Measurements from ENCODE around the gene TBX1.

TBX1 gene

DNA sequence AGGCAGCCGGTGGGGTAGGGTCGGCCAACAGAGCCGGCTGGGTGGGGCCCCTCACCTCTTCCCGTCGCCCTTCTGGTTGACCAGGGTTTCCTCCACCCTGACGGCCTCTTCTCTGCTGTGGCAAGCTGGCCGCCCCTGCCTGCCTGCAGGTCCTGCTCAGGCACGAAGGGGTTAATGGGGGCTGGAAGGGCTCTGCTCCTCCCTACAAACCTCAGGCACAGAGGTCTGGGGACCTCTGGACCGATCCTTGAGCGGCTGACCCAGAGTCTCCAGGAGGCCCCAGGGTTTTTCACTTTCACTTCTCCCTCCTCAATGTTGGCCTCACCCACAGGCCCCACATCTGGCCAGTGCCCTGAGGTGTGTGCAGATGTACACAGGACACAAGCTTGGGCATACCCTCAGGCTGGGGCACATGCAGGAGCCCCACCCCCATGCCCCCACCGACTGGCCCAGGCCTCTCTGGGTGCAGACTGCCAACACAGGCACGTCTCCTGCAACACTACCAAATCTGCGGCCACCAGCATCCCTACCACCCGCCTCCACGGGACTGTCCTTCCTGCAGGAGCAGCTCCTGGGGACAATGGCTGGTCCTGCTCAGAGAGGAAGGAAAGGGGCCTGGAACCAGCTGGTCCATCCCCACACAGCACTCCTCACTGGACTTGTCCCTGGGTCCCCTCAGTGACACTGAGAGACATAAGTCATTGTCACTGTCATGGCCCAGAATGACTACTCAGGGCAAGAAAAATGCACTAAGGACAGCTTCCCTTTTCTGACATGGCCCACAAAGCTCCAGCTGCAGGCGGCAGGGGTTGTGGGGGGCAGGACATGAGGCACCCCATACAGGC lies 3.2 kb upstream of the TBX1 start:
- Histone ChIP-seq H3K4me2 (peak overlapping the region; percentile 63; the same call in 1 of the 2 replicates), H3K9ac (no peak overlapping the region; the same call in 1 of the 2 replicates), H3K79me2 (ENCODE audit: insufficient read depth, low read depth) (no peaks in the 10 kb centered on the region), H3K27me3 (ENCODE audit: insufficient read depth, low read depth) (peaks cover 53% of the 10 kb centered on the region; the same call in 1 of the 2 replicates), H3K4me1 (ENCODE audit: low read depth, poor library complexity, severe bottlenecking) (peaks cover 8% of the 10 kb centered on the region), H4K20me1 (ENCODE audit: insufficient read depth) (no peaks in the 10 kb centered on the region), H3K4me3 (IDR thresholded peaks at IDR 0.05; ENCODE audit: insufficient read depth, low read depth, low read length) (no peak overlapping the region), H3K27ac (no peak overlapping the region), H2AFZ (ENCODE audit: low read depth) (peak overlapping the region; percentile 44; the same call in 1 of the 2 replicates), H3K36me3 (ENCODE audit: insufficient read depth) (no peaks in the 10 kb centered on the region)
- TF ChIP-seq, protein P1, sequence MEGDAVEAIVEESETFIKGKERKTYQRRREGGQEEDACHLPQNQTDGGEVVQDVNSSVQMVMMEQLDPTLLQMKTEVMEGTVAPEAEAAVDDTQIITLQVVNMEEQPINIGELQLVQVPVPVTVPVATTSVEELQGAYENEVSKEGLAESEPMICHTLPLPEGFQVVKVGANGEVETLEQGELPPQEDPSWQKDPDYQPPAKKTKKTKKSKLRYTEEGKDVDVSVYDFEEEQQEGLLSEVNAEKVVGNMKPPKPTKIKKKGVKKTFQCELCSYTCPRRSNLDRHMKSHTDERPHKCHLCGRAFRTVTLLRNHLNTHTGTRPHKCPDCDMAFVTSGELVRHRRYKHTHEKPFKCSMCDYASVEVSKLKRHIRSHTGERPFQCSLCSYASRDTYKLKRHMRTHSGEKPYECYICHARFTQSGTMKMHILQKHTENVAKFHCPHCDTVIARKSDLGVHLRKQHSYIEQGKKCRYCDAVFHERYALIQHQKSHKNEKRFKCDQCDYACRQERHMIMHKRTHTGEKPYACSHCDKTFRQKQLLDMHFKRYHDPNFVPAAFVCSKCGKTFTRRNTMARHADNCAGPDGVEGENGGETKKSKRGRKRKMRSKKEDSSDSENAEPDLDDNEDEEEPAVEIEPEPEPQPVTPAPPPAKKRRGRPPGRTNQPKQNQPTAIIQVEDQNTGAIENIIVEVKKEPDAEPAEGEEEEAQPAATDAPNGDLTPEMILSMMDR (conservative IDR thresholded peaks at IDR 0.05; ENCODE audit: low read depth, low read length): no peak

DNA sequence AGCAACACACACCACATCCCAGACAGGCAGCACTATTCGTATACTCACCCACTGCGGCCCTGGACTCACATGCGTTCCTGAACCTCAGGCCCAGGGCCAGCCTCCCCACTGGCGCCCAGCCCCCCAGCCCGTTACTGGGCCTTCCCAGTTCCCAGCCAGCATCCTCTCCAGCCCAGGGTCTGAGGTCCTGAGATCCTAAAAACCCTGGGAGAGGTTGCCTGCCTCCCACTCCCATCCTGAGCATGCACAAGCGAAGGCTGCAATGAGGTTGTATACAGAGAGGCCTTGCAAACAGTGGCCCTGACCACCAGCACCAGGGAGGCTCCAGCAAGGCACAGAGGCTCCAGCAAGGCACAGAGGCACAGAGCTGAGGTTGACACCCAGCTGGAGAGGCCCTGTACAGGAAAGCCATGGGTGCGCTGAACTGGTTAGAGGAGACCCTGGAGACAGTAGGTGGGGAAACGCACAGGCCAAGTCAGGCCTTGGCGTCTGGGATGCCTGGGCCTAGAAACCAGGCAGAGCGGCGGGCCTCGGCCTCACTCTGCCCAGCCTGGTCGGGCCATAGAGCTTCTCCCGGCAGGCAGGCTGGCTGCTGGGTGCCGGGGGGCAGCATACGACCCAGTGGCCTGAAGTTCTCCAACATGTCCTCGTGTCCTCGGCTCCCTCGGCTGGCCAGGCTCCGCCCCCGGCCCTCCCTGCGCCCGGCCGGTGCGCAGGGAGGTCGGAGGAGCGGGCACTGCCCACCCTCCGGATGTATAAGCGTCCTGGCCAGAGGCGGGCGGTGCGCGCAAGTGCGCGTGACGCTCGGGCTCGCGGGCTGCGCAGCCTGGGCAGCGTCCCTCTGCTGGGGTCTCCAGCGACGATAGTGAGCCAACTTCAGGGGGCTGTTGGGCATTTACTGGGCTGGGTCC lies 2.3 kb upstream of the TBX1 start:
- Histone ChIP-seq H3K36me3 (ENCODE audit: insufficient read depth) (no peaks in the 10 kb centered on the region), H3K4me1 (ENCODE audit: low read depth, poor library complexity, severe bottlenecking) (peaks cover 8% of the 10 kb centered on the region), H3K4me3 (IDR thresholded peaks at IDR 0.05; ENCODE audit: insufficient read depth, low read depth, low read length) (no peak overlapping the region), H3K9ac (no peak overlapping the region), H3K4me2 (no peak overlapping the region), H4K20me1 (ENCODE audit: insufficient read depth) (no peaks in the 10 kb centered on the region), H3K27ac (no peak overlapping the region), H2AFZ (ENCODE audit: low read depth) (no peak overlapping the region), H3K27me3 (ENCODE audit: insufficient read depth, low read depth) (peaks cover 47% of the 10 kb centered on the region; the same call in 1 of the 2 replicates), H3K79me2 (ENCODE audit: insufficient read depth, low read depth) (no peaks in the 10 kb centered on the region)
- TF ChIP-seq, protein P1 (conservative IDR thresholded peaks at IDR 0.05; ENCODE audit: low read depth, low read length): no peak

DNA sequence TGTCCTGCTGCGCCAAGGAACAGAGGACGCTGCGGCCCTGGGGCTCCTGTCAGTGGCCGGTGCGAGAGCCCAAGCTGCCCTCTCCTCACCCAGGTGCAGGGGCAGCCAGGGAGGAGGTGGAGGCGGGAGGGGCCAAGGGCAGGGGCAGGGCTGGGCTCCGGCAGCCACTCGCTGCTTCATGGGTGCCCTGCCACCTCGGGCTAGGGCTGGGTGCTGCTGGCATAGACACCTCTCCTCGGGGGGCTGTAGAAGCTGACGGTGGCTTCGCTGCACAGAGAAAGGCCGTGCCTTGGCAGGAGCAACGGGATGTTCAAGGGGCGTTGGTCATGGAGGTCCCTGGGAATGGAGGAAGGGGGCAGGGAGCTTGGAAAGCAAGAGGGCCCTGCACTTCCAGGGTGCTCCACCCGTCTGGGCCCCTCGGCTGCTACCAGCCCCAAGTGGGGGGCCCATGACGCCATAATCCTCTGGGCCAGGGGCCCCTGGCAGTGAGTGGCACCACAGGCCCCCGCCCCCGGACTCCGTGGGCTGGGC lies 1.6 kb upstream of the TBX1 start:
- H3K36me3 ChIP-seq (ENCODE audit: insufficient read depth): no peaks in the 10 kb centered on the region
- H3K79me2 ChIP-seq (ENCODE audit: insufficient read depth, low read depth): no peaks in the 10 kb centered on the region
- H3K27ac ChIP-seq: no peak overlapping the region
- H3K4me2 ChIP-seq: no peak overlapping the region
- no peak overlapping the region for H3K4me3 ChIP-seq (IDR thresholded peaks at IDR 0.05; ENCODE audit: insufficient read depth, low read depth, low read length)
- peaks cover 41% of the 10 kb centered on the region; the same call in 1 of the 2 replicates for H3K27me3 ChIP-seq (ENCODE audit: insufficient read depth, low read depth)
- H4K20me1 ChIP-seq (ENCODE audit: insufficient read depth): no peaks in the 10 kb centered on the region
- TF ChIP-seq, protein P1 (conservative IDR thresholded peaks at IDR 0.05; ENCODE audit: low read depth, low read length): no peak
- no peak overlapping the region for H2AFZ ChIP-seq (ENCODE audit: low read depth)
- no peak overlapping the region for H3K9ac ChIP-seq
- peaks cover 8% of the 10 kb centered on the region for H3K4me1 ChIP-seq (ENCODE audit: low read depth, poor library complexity, severe bottlenecking)

GRCh38 chr22:19759427-19760057 lies 1.0 kb upstream of the TBX1 start:
- no peak overlapping the region for H3K27ac ChIP-seq
- H3K4me3 ChIP-seq (IDR thresholded peaks at IDR 0.05; ENCODE audit: insufficient read depth, low read depth, low read length): no peak overlapping the region
- peaks cover 8% of the 10 kb centered on the region for H3K4me1 ChIP-seq (ENCODE audit: low read depth, poor library complexity, severe bottlenecking)
- TF ChIP-seq, protein P1 (conservative IDR thresholded peaks at IDR 0.05; ENCODE audit: low read depth, low read length): no peak
- H3K9ac ChIP-seq: no peak overlapping the region
- H3K79me2 ChIP-seq (ENCODE audit: insufficient read depth, low read depth): no peaks in the 10 kb centered on the region
- no peak overlapping the region for H3K4me2 ChIP-seq
- H3K36me3 ChIP-seq (ENCODE audit: insufficient read depth): no peaks in the 10 kb centered on the region
- no peaks in the 10 kb centered on the region for H4K20me1 ChIP-seq (ENCODE audit: insufficient read depth)
- H2AFZ ChIP-seq (ENCODE audit: low read depth): no peak overlapping the region
- peaks cover 35% of the 10 kb centered on the region; the same call in 1 of the 2 replicates for H3K27me3 ChIP-seq (ENCODE audit: insufficient read depth, low read depth)
